Measurements from ENCODE around the gene PPP6R3.
"Not testable (repeated sequence)": the region's sequence is repeated elsewhere in the genome, so short reads cannot be mapped to it uniquely, and the experiment has no call there.

PPP6R3 gene

GRCh38 chr11:68457216-68457897 lies 3.2 kb upstream of the PPP6R3 start:
- DNase-seq (ENCODE audit: low read depth): no peak

GRCh38 chr11:68457898-68458249 lies 2.7 kb upstream of the PPP6R3 start:
- DNase-seq (ENCODE audit: low read depth): no peak

DNA sequence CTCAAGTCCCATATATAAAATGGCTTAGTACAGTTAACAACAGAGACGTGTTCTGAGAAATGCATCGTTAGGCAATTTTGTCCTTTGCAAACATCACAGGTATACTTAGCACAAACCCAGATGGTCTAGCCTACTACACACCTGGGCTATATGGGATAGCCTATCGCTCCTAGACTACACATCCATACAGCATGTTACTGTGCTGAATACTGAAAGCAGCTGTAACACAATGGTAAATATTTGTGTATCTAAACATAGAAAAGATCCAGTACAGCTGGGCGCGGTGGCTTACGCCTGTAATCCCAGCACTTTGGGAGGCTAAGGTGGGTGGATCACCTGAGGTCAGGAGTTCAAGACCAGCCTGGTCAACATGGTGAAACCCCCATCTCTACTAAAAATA lies 2.2 kb upstream of the PPP6R3 start:
- not testable (repeated sequence) for DNase-seq (ENCODE audit: low read depth)

GRCh38 chr11:68459886-68460740 lies 439 bp upstream of the PPP6R3 start:
- DNase-seq (ENCODE audit: low read depth): peak; percentile 87

- no peak for DNase-seq (ENCODE audit: low read depth)
Measured at GRCh38 chr11:68461575-68461917, 994 bp downstream of the PPP6R3 start.

DNA sequence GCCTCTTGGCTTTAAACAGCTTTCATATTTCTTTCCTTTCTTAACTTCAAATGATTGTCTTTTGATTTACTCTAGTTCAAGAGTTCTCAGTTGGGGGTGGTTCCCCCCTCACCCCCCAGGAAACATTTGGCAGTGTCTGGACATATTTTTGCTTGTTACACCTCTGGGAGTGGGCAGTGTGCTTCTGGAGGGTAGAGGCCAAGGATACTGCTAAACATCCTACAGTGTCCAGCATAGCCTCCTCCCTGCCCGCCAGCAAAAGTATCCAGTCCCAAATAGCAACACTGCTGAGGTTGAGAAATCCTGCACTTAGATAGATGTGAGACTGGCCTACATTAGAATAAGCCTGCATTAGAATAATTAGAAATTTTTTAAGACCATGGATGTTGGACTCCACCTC lies 3.2 kb downstream of the PPP6R3 start:
- no peak for DNase-seq (ENCODE audit: low read depth)

DNA sequence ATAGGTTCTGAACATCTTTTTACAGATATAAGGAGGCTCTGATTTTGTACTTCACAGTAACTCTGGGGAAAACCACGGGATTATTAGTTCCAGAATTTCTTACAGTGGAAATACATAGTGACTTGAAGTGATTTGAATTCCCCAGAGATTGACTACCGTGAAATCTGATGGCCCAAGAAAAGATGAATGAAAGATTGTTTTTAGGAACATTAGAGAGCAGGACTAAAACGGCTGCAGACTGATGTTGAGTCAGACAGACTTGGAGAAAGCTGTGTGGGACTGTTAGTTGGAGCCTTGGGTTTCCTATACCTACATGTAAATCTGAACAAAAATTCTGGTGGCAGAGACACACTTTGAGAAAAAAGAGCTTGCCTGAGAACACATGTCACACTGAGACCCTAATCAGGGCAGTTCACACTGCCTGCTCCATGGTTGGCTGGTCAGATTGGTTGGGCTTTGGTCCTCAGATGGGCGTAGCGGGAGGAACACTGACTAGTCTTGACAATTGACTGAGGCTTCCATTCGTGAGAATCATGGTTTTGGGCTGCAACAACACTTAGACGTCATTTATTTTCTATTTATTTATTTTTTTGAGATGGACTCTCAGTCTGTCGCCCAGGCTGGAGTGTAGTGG lies 6.8 kb downstream of the PPP6R3 start:
- DNase-seq (ENCODE audit: low read depth): no peak

- DNase-seq (ENCODE audit: low read depth): no peak
Measured at GRCh38 chr11:68468217-68468828, 7.8 kb downstream of the PPP6R3 start.

- DNase-seq (ENCODE audit: low read depth): no peak
Measured at GRCh38 chr11:68469122-68469521, 8.6 kb downstream of the PPP6R3 start.

DNA sequence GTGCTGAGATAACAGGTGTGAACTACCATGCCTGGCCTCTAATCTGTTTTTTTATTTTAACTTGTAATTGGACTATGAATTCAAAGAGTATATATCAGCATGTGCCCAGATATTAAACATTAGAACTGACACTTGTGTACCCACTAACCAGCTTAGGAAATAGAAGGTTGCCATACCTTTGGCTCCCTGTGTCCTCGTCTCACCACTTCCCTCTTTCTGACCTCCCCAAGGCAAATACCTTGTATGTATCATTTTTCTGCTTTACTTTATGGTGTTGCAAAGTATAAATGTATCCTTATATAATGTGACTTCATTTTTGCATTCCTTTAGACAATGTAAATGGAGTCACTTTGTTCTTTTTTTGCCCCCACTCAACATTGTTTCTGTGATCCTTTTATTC lies 9.1 kb downstream of the PPP6R3 start:
- no peak for DNase-seq (ENCODE audit: low read depth)

DNA sequence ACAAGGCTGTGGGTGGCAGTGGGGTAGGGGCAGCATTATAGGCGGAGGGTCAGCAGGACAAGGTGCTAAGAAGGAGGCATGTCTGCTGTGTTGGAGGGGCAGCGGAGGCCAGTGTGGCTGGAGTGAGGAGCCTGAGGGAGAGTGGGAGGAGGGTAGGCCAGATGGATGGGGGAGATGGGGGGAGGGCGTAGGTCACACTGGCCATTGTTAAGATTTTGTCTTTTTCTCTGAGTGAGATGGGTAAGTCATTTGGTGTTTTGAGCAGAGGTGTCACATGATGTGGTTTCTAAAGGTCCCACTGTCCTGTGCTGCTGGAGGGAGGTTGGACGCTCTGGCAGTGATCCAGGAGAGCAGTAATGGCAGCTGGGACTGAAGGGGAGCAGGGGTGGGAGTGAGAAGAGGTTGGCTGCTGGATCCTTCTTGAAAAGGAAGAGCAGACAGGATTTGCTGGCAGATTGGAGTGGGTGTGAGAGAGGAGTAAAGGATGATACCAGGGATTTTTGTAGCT lies 9.8 kb downstream of the PPP6R3 start:
- DNase-seq (ENCODE audit: low read depth): no peak

DNA sequence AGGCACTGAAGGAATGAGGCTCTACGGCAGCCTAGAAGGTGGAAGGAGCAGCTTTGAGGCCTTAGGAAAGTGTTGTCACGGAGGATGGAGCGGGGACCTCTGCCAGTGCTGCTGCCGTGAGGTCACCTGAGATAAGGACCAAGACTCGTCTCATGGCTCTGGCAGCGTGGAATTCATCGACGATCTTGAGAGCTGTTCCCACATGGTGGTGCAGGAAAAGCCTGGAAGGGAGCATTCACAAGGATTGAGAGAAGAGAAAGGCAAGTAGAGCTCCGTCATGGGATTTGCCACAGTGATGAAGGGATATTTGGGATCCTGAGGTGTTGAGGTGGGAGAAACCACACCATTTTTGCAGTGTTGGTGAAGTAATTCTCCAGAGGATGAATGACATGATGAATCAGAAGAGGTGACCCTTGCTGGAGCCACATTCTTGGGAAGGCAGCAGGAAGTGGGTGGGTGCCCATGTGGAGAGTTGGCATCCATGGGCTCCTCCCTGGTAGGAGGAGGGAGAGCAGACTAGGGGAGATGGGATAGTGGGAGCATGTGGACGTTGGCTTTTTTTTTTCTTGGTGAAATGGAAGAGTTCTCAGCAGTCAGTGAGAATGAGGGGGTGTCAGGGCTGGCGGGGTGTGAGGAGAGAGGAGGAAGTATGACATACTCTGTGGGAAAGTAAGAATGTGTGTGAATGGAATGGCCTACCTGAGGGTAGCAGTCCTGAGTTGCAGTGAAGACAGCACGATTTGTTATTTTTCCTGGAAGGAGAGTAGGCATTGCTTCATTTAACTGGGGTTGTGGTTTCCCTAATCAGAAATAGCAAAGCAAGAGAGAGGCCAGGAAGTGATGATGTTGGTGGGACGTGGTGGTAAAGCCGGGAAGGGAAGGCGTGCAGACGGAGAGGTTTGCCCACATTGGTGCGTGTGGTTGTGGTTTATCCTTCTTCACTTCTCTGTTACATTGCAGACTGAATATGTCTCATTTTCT lies 11.1 kb downstream of the PPP6R3 start:
- no peak for DNase-seq (ENCODE audit: low read depth)

DNA sequence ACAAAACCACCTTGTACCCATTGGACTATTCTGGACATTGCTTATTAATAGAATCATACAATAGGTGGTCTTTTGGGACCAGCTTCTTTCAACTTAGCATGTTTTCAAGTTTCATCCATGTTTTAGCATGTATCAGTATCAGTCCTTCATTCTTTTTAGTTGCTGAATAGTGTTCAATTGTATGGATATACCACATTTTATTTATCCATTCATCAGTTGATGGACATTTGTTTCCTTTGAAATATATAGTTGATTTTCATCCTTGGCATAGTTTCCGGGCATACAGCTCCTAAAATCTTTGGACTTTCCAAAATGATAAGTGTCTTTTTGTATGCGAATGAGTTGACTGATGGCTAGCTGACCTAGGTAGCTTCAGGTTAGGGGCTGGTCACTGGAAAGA lies 12.2 kb downstream of the PPP6R3 start:
- no peak for DNase-seq (ENCODE audit: low read depth)

DNA sequence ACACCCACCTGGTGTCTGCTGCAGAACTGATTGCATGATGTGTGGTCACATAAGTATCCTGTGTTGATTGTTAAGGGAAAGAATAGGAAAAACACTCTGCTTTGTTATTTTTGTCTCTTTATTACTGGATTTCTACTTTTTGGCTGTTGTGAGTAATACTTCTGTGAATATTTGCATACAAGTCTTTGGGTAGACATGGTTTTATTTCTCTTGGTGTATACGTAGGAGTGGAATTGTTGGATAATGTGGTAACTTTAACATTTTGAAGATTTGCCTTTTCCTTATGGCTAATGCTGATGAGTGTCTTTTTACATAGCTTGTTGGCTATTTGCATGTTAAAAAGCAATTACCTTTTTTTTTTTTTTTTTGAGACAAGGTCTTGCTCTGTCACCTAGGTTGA lies 13.1 kb downstream of the PPP6R3 start:
- no peak for DNase-seq (ENCODE audit: low read depth)

- not testable (repeated sequence) for DNase-seq (ENCODE audit: low read depth)
Measured at GRCh38 chr11:68475626-68476025, 15.1 kb downstream of the PPP6R3 start.

GRCh38 chr11:68479390-68479789 lies 18.8 kb downstream of the PPP6R3 start:
- DNase-seq (ENCODE audit: low read depth): no peak

DNA sequence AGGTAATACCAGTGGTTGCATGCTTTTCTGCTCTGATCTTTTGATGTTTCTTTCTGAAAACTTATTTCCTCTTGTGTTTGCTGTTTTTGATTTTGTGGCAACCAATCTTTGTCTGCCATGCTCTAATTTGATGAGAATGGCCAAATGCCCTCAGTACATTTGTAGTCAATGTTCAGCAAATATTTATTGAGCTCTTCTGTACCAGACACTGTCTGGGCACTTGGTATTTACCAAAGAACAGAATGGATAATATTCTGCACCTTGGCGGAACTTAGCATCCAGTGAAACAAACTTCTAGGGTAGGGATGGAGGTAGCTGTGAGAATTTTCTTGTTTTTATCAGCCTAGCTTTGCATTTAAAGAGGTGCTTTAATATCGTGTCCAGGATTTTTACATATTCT lies 19.6 kb downstream of the PPP6R3 start:
- DNase-seq (ENCODE audit: low read depth): no peak

- DNase-seq (ENCODE audit: low read depth): no peak
Measured at GRCh38 chr11:68480852-68481510, 20.4 kb downstream of the PPP6R3 start.

GRCh38 chr11:68481579-68482240 lies 21.2 kb downstream of the PPP6R3 start:
- no peak for DNase-seq (ENCODE audit: low read depth)

GRCh38 chr11:68488623-68489022 lies 28.1 kb downstream of the PPP6R3 start:
- DNase-seq (ENCODE audit: low read depth): no peak
